LHCN-M2 (cell line): ENCODE results near the gene MGAT3. TPM values are rescaled to one million over a fixed set of nuclear protein-coding genes. Genes with fewer than 3 reads are reported as not detected.
A peak's percentile ranks its signal among the peaks of the same experiment; 100 is the strongest.
"Not testable (repeated sequence)": the region's sequence is repeated elsewhere in the genome, so short reads cannot be mapped to it uniquely, and the experiment has no call there.

ENCODE experiments used
- DNase-seq: peaks from one replicate; pipeline ENCODE4 v3.0.0-alpha.2; 2012; ENCODE audit warnings: low read depth
- total RNA-seq: library from RNA; depleted of rRNA; stranded (reverse); fragments of >200 nt; gene quantifications from 2 replicates; pipeline ENCODE4 v1.2.3, GENCODE V29; 2014

Gene MGAT3
- total RNA-seq, 1 experiment from 2014 or later: not detected

GRCh38 chr22:39490135-39490798 lies 33.5 kb downstream of the MGAT3 start:
- DNase-seq: peak; percentile 58

- DNase-seq: no peak
These were observed 34.3 kb downstream of the MGAT3 start for GRCh38 chr22:39490966-39491680.

- no peak for DNase-seq
These were observed 34.9 kb downstream of the MGAT3 start for GRCh38 chr22:39491696-39492095.

- DNase-seq: no peak
These were observed 35.4 kb downstream of the MGAT3 start for GRCh38 chr22:39492186-39492585.

DNA sequence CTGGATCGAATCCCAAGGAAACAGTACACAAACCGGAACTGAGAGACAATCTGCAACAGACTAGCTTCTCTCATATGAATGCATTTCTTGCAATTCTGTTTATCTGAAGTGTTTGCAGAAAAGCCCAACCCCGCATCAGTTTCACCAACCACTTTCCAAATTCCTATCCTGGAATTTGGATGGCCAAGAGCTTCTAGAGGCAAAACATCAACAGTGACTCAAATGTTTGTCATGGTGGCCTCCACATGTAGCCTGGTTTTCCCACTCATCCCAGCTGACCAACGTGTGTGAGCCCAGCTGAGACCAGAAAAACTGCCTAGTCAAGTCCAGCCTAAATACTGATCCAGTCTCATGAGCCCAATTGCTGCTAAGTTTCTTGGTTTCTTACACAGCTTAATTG lies 36.9 kb downstream of the MGAT3 start:
- peak; percentile 88 for DNase-seq

DNA sequence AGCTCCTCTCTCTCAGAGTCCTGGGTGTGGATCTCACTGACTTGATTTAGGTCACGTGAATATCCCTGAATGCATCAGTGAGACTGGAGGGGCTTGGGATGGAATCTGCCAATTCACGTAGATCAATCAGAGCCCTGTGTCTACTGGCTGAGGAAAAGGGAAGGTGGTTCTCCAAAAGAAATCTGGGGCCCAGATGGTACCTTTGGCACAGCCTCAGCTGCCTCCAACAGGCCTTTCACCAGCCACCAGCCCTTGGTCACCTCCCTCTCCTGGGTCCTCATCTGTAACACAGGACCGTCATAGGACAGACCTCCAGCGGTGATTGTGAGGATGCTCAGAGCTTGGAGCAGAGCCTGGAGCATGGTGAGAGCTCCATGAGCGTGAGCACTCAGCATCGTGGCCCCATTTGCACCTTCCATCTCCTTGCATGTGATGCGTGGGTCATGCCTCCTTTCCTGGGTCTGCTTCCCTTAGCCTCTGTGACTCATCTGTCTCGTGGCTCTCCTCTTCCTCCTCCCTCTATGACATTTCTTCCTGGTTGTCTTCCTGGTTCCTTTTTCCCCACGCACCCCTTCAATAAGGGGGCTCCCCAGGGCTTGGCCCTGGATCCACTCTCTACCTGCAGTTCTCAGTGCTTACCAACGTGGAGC lies 37.8 kb downstream of the MGAT3 start:
- DNase-seq: no peak

GRCh38 chr22:39496131-39496838 lies 39.5 kb downstream of the MGAT3 start:
- DNase-seq: peak; percentile 65

DNA sequence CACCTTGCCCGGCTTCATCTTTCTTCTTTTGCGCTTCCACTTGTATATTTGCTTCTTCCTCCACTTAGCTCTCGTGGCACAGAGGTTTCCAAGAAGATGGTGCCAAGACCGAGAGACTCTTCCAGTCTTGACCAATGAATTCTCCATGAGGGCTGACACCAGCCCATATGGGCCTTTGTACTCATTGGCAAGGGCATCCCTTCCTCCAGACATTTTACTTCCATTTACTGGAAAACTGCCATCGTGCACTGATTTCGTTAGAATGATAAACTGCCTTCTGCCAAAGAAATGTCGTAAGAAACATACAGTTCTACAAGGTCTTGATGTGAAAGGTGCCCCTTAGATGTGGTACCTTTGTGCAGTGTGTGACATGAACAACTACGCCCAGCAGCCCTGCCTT lies 40.6 kb downstream of the MGAT3 start:
- DNase-seq: no peak

GRCh38 chr22:39498368-39498767 lies 41.6 kb downstream of the MGAT3 start:
- no peak for DNase-seq

- DNase-seq: no peak
These were observed 42.0 kb downstream of the MGAT3 start for GRCh38 chr22:39498802-39499201.

DNA sequence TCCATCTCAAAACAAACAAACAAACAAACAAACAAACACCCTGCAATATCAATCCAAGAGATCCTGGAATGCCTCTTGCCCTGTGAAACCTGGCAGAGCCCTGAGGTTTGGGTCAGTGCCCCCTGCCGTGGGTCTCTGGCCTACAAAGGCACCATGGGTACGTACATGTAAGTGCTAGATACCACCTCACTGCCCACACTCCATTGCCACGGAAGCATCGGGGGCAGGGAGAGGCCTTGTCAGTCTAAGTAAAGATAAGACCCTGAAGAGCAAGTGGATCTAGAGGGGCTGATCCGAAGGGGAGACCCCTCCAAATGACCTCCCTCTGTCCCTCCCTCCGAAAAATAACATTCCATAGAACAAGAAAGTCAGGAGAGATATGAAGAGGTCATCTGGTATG lies 43.3 kb downstream of the MGAT3 start:
- no peak for DNase-seq

GRCh38 chr22:39501644-39502108 lies 44.9 kb downstream of the MGAT3 start:
- no peak for DNase-seq

DNA sequence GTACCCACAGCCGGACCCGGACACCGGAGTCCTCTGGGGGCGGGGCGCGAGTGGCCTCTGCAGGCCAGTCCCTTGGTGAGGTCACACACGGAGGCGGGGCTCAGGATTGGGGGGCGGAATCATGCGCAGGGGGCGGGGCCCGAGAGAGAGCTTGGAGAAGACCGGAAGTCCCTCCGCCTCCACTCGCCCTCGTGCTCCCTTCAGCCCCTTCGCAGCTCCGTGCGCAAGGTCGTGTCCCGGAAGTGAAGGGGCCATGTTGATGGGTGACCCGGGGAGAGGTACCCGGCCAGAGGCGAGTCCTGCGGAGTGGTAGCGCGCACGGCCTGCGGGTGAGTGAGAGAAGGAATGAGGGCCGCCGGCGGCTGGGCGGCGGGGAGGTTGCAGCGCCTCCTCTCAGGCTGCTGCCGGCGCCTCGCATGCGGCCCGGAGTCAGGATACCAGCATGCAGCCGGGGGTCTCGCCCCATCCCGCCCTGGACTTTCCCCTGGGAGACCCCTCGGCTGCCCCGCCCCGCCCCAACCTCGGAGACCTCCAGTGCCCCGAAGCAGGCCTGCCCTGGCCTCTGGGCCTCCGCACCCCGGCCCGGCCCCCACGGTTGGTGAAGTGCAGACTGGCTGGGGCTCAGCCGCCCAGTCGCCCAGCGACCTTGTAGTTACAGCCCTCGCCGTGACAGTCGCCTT lies 45.4 kb downstream of the MGAT3 start, which contains the start of gene MIEF1:
MIEF1 (plus strand) TSS at position 182 of the 680 bp plus-strand sequence. CDS start 9,005 bp downstream, outside the sequence.
- DNase-seq: peak; percentile 95

GRCh38 chr22:39502789-39503409 lies 46.1 kb downstream of the MGAT3 start:
- no peak for DNase-seq

- no peak for DNase-seq
These were observed 46.8 kb downstream of the MGAT3 start for GRCh38 chr22:39503630-39504029.

GRCh38 chr22:39504071-39504470 lies 47.3 kb downstream of the MGAT3 start:
- no peak for DNase-seq

GRCh38 chr22:39507021-39507420 lies 50.2 kb downstream of the MGAT3 start:
- not testable (repeated sequence) for DNase-seq

- DNase-seq: no peak
These were observed 51.6 kb downstream of the MGAT3 start for GRCh38 chr22:39508393-39508792.

DNA sequence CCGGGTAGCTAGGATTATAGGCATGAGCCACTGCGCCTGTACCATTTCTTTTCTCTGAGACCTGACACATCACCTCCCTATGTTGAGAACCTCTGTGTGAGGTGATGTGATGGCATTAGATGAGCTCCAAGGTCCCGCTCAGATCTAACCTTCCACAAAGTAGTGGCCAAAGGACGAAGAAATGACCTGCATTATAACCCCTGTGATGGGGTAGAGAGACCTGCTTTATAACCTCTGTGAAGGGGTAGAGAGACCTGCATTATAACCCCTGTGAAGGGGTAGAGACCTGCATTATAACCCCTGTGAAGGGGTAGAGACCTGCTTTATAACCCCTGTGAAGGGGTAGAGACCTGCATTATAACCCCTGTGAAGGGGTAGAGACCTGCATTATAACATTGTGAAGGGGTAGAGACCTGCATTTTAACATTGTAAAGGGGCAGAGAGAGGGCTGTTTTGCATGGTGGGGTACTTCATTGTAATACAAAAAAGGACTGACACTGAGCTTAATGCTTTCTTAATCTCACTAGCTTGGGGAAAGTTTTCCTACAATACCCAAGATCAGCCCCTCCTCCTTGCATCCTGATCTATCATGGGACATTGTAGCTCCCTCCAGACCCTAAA lies 53.8 kb downstream of the MGAT3 start:
- no peak for DNase-seq

DNA sequence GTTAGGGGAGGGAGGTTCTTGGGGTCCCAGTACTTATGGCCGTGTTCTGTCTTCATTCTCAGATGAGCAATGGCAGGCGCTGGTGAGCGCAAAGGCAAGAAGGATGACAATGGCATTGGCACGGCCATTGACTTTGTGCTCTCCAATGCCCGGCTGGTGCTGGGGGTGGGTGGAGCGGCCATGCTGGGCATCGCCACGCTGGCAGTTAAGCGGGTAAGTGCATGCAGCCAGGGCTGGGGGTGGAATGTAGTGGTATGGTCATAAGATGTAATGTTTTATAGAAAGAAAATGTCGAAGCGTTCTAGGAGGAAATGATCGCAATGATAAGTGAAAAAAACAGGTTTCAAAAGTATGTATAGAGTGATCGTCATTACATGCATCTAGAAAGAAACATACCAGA lies 54.4 kb downstream of the MGAT3 start:
- no peak for DNase-seq
